GDM1 (cell line): Measurements from ENCODE around the gene C11orf87.

Experiments used
- DNase-seq: peaks from one replicate; lab custom pipeline; 2025; lab: John Stamatoyannopoulos, UW

Gene C11orf87

GRCh38 chr11:109421981-109422869 lies at the start of gene C11orf87:
C11orf87 (plus strand) TSS chr11:109422190; CDS start chr11:109423634, 1,444 bp downstream.
- no peak for DNase-seq

DNA sequence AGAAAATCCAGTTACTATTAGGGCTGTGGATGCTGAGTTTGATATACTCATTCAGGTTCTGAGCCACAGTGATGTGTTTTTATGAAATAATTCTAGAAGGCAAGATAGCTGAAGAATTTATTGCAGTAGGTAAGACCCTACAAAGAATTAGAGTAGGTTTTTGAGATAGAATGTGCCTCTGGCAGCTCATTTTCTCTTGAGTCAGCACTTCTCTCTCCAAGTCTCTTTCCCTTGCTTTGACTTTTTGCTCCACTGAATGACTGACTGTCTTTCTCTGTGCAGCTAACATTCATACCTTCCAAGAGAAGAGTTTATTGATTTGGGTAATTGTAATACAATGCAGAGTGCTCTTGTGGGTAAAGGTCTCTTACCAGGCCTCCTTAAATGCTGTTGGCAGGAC lies 48.0 kb upstream of the C11orf87 start:
- no peak for DNase-seq

GRCh38 chr11:109374441-109374840 lies 47.5 kb upstream of the C11orf87 start:
- no peak for DNase-seq

DNA sequence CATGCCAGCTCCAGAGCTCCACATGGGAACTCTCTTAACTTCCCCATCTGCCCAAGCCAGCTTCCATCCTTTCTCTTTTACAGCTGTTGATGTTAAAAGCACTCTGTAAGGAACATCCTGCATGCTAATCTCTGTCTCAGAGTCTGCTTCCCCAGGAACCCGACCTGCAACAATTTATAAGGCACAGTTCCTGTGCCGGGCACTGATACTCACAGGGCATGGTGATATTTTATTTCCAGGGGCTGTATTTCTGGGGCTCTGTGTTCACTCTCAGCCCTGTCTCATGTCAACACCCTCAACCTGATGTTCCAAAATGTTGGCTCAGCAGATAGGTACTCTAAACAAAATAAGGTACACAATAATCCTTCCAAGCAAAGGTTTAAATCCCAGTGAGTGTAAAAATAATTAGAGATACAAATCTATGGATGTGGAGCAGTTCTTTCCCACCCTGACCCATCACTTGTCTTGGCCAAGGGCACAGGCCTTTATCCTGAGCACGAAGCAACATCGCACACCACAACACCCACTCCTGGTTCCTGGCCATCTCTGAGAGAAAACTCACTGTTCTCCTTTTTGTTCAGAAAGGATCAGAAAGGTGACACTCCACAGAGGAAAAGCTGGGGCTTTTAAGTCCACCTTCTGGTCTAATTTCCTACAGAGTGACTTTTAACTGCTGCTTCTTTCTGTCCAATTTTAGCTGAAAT lies 44.8 kb upstream of the C11orf87 start:
- DNase-seq = no peak

- DNase-seq = no peak
These were observed 44.0 kb upstream of the C11orf87 start for GRCh38 chr11:109378034-109378433.

DNA sequence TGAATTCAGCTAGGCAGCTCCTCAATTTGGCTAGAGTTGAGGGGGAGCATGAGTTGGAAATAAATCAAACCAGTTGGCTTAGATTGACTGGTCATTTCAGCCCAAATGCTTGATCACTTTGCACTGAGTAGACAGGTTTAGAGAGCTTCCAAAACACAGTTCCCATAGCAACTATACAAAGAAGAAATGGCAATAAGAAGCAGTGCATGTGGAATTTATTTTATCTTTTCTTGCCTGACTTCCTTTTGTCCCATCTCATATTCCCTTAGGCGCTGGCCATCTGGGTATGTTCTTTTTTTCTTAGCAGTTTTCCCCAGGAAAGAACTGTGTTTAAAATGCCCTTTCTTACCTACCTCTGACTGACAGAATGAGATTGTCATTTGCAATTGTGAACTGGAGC lies 38.7 kb upstream of the C11orf87 start:
- no peak for DNase-seq

GRCh38 chr11:109384873-109385272 lies 37.1 kb upstream of the C11orf87 start:
- DNase-seq = no peak

- no peak for DNase-seq
These were observed 33.0 kb upstream of the C11orf87 start for GRCh38 chr11:109388982-109389381.

- DNase-seq = no peak
These were observed 31.2 kb upstream of the C11orf87 start for GRCh38 chr11:109390752-109391151.

GRCh38 chr11:109401545-109401944 lies 20.4 kb upstream of the C11orf87 start:
- no peak for DNase-seq

GRCh38 chr11:109405671-109406070 lies 16.3 kb upstream of the C11orf87 start:
- no peak for DNase-seq

GRCh38 chr11:109416601-109417000 lies 5.4 kb upstream of the C11orf87 start:
- no peak for DNase-seq

DNA sequence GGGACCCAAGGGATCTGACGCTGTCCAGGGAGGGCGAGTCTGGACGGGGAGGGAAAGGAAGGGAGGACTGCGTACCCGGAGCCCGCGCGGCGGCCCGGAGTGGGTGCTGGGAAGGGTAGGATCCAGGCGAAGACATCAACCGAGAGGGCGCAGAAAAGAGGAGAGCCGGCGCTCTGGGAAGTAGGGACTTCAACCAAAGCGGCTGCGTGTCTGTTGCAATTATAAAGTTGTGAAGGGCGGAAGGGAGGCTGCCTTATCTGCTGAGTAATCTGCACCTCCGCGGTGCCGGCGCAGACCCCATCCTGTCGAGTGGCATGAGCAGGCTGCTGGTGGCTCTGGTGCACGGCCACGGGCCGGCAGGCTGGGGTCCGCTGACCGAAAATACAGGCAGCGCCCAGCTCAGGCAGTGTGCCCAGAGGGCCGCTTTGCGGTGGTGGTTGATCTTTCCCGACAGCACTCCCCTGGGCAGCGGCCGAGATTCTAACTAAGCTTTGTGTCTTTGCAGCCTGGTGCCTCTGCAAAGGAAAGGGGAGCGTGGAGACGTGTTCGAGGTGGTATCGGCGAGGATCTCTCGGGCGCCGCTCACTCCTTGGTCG lies 978 bp downstream of the C11orf87 start:
- no peak for DNase-seq

DNA sequence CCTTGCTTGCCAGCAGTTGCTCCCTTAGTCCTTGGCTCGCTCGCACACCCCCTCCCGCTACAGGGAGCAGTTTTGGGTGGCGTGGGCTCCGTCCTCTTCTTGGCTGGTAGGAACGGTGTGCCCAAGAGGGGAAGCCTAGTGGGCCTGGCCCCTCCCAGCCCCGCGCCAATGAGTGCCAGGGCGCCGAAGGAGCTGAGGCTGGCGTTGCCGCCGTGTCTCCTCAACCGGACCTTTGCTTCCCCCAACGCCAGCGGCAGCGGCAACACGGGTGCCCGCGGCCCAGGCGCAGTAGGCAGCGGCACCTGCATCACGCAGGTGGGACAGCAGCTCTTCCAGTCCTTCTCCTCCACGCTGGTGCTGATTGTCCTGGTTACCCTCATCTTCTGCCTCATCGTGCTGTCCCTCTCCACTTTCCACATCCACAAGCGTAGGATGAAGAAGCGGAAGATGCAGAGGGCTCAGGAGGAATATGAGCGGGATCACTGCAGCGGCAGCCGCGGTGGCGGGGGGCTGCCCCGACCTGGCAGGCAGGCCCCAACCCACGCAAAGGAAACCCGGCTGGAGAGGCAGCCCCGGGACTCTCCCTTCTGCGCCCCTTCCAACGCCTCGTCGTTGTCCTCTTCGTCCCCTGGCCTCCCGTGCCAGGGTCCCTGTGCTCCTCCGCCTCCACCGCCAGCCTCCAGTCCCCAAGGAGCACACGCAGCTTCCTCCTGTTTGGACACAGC lies 1.6 kb downstream of the C11orf87 start:
- DNase-seq = no peak

GRCh38 chr11:109424901-109425300 lies 2.9 kb downstream of the C11orf87 start:
- DNase-seq = no peak

- DNase-seq = no peak
These were observed 3.6 kb downstream of the C11orf87 start for GRCh38 chr11:109425554-109425953.

DNA sequence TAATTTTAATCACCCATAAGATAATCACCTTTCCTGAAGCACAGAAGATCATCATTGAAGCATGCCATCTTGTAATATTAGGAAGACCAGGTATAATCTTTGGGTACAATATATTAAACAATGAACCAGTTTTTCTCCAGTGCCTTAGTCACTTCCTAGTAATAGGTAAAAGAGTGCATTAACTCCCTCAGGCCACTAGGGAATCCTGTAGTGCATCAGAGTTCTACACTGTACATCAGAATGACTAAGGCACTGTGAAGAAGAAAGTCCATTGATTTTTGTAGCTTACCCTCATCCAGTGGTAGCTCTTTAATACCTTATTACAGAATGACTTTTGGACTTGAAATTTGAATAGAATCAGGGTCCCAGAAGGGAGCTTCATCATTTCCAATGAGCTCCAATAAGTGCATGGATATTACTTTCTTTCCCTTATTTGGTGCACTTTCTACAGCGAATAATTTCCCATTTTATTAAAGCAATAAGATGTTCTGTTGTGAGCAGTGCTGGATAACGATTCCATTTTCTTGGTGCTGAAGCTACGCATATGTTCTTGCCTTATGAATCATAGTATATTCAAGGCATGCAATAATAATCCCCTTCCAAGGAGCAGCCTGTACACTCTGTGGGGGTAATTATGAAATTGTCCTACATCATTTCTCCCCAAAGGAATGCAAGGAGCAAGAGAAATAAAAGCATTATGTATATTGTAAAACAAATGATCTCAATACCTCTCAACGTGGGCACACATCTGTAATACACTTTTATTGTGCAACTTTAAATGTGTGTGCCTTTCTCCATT lies 4.7 kb downstream of the C11orf87 start:
- DNase-seq = no peak

GRCh38 chr11:109432105-109432504 lies 10.1 kb downstream of the C11orf87 start:
- no peak for DNase-seq

- DNase-seq = no peak
These were observed 11.8 kb downstream of the C11orf87 start for GRCh38 chr11:109433753-109434256.

DNA sequence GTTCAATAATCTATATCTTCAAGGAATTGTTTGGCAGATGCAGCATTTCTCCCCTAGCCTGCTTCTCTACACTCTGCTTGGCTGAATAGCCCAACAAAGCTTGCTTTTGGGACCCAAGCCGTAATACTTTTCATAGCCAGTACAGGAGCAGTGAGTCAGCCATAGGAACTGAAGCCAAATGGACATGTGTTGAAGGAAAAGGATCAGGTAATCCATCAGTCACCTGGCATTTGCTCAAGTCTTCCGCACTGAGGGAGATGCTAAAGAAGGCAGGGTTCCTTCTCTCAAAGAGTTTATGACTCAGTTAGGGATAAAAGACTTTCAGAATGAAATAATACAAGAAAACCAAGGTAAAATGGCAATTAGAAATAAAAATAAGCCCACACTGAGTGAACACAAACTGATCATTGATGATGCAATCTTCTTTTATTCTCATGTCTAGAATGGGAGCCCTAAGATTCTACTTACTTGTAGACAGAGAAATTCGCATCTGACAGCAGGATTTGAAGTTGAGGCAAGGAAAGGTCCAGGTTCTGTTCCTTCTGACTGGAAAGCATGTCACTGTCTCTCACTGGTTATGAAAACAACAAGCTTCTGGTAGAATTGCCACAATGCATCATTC lies 13.2 kb downstream of the C11orf87 start:
- DNase-seq = no peak

GRCh38 chr11:109439684-109440083 lies 17.7 kb downstream of the C11orf87 start:
- no peak for DNase-seq
